MCF 10A (cell line): ENCODE data around the gene TANGO6. TPM values are rescaled to one million over a fixed set of nuclear protein-coding genes. Genes with fewer than 3 reads are reported as not detected.

Experiments
- BruUV-seq: library from RNA; stranded (reverse); fragments of 400-500 nt; replicated peaks from 2 replicates; lab custom pipeline; 2021; lab: Mats Ljungman, UMichigan
- CTCF ChIA-PET: fragments of 300-600 bp; sonication (Branson Sonifier 250); formaldehyde crosslinking; extraction: SDS; loops from one replicate; lab custom pipeline; 2021; ENCODE audit warnings: antibody characterized with exemption, inconsistent platforms; lab: Yijun Ruan, JAX
- POLR2A ChIA-PET: fragments of 300-600, 350-650 bp; sonication (Branson Sonifier 250); formaldehyde crosslinking; extraction: SDS; loops from one replicate; lab custom pipeline; 2020; ENCODE audit warnings: antibody characterized with exemption, inconsistent platforms; lab: Yijun Ruan, JAX
- DNase-seq: peaks from one replicate; pipeline ENCODE4 v3.0.0-alpha.2; 2018; ENCODE audit not compliant: unreplicated experiment
- H3K27ac Mint-ChIP-seq: one replicate; pipeline ENCODE4 v1.8.0; 2022; ENCODE audit warnings: mild to moderate bottlenecking, low read depth, mixed read lengths; ENCODE audit not compliant: unreplicated experiment
- H3K27me3 Mint-ChIP-seq: one replicate; pipeline ENCODE4 v1.8.0; 2022; ENCODE audit warnings: mixed read lengths; ENCODE audit not compliant: insufficient read depth, unreplicated experiment
- H3K36me3 Mint-ChIP-seq: one replicate; pipeline ENCODE4 v1.8.0; 2022; ENCODE audit warnings: mild to moderate bottlenecking, moderate library complexity, mixed read lengths; ENCODE audit not compliant: insufficient read depth, unreplicated experiment
- H3K4me1 Mint-ChIP-seq: one replicate; pipeline ENCODE4 v1.8.0; 2022; ENCODE audit warnings: mixed read lengths; ENCODE audit not compliant: insufficient read depth, unreplicated experiment
- H3K4me3 Mint-ChIP-seq: one replicate; pipeline ENCODE4 v1.8.0; 2022; ENCODE audit warnings: mild to moderate bottlenecking, moderate library complexity, mixed read lengths; ENCODE audit not compliant: unreplicated experiment
- H3K9me3 Mint-ChIP-seq: one replicate; pipeline ENCODE4 v1.8.0; 2022; ENCODE audit warnings: mixed read lengths; ENCODE audit not compliant: unreplicated experiment
- intact Hi-C: fragments of 100-400 bp; cut with micrococcal nuclease; formaldehyde crosslinking; loops from 2 replicates; pipeline ENCODE4 v1.14.1; 2022
- total RNA-seq: library from RNA; stranded (reverse); gene quantifications from 2 replicates; pipeline ENCODE4 v1.2.3, GENCODE V29; 2022
- TF ChIP-seq, protein P1 (sequence below): fragments of 200-600 bp; IDR thresholded peaks from one replicate; pipeline ENCODE4 v1.8.0; 2022; ENCODE audit warnings: antibody characterized with exemption, mild to moderate bottlenecking; ENCODE audit not compliant: unreplicated experiment

The TANGO6 gene
- total RNA-seq, 1 experiment from 2014 or later, result 21.8 TPM

DNA sequence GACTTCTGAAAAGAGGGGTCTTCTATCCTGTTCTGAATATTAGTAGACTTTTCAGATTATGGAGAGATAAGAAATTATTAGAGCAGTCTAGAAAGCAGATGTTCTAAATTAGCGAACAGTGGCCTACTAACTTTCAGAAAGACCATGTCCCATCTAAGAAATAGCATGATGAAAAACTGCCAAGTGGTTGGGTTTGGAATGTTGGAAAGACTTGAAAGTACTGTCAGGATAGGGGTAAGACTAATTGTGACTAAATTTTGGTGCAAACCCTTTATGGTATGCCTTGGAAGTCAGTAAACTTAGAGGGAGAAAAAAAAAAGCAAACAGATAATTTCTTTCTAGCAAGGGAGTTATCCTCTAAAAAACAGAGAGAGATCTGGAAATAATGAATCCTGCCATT, 41.1 kb downstream of the TANGO6 start:
- Mint-ChIP-seq H3K36me3 (peaks cover 30% of the 10 kb centered on the region), H3K9me3 (no peaks in the 10 kb centered on the region), H3K27me3 (no peaks in the 10 kb centered on the region), H3K4me3 (no peak overlapping the region), H3K27ac (no peak overlapping the region), H3K4me1 (no peaks in the 10 kb centered on the region)
- POLR2A ChIA-PET, result no interaction called here
- no TSS peak for BruUV-seq
- CTCF ChIA-PET, result interaction anchor here (1.9 kb wide), 1 partner anchor 17 kb away, joined by 6 read pairs; no protein-coding TSS in a partner anchor
- intact Hi-C loops, result no loop called here
- TF ChIP-seq, protein P1, sequence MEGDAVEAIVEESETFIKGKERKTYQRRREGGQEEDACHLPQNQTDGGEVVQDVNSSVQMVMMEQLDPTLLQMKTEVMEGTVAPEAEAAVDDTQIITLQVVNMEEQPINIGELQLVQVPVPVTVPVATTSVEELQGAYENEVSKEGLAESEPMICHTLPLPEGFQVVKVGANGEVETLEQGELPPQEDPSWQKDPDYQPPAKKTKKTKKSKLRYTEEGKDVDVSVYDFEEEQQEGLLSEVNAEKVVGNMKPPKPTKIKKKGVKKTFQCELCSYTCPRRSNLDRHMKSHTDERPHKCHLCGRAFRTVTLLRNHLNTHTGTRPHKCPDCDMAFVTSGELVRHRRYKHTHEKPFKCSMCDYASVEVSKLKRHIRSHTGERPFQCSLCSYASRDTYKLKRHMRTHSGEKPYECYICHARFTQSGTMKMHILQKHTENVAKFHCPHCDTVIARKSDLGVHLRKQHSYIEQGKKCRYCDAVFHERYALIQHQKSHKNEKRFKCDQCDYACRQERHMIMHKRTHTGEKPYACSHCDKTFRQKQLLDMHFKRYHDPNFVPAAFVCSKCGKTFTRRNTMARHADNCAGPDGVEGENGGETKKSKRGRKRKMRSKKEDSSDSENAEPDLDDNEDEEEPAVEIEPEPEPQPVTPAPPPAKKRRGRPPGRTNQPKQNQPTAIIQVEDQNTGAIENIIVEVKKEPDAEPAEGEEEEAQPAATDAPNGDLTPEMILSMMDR, result no peak
- no peak for DNase-seq

DNA sequence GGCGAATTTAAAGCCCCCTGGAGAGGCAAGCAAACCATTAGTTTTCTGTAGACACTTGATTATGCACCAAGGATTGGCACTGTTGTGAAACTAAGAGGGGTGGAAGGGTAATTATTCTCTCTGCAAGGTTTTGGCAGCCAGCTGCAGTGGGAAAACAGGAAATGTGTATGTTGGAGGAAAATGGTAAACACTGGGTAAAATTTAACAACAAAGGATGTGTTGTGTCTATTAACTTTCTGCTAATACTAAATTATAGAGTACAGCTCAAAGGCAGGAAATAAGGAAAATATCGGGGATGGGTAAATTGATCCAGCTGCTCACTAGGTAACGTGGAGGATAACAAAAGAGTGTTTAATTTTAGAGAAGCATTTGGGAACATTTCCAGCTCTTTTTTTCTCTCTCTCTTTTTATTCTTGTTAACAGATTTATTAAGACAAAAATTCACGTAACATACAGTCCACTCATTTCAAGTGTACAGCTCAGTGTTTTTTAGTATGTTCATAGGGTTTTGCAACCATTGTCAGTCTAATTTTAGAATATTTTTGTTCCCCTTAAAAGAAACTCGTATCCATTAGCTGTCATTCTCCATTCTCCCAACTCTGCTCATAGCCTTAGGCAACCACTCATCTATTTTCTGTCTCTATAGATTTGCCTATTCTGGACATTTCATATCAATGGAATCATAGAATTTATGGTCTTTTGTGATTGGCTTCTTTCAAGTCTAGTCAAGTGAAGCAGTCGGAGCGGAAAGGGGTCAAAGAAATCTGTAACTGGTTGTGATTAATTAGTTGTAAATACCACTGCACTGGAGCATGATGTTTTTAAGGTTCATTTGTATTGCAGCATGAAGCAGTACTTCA, 41.8 kb downstream of the TANGO6 start:
- intact Hi-C loops, result no loop called here
- Mint-ChIP-seq H3K27ac (no peak overlapping the region), H3K4me1 (no peaks in the 10 kb centered on the region), H3K27me3 (no peaks in the 10 kb centered on the region), H3K36me3 (peaks cover 27% of the 10 kb centered on the region), H3K9me3 (no peaks in the 10 kb centered on the region), H3K4me3 (no peak overlapping the region)
- no TSS peak for BruUV-seq
- no peak for DNase-seq
- CTCF ChIA-PET, result interaction anchor here (0.5 to 1.9 kb wide), 5 partner anchors 17 to 359 kb away, joined by 3 to 6 read pairs (median 4); no protein-coding TSS in a partner anchor
- TF ChIP-seq, protein P1, result no peak
- POLR2A ChIA-PET, result interaction anchor here (0.6 kb wide), 1 partner anchor 13 kb away, joined by 3 read pairs; no protein-coding TSS in a partner anchor

DNA sequence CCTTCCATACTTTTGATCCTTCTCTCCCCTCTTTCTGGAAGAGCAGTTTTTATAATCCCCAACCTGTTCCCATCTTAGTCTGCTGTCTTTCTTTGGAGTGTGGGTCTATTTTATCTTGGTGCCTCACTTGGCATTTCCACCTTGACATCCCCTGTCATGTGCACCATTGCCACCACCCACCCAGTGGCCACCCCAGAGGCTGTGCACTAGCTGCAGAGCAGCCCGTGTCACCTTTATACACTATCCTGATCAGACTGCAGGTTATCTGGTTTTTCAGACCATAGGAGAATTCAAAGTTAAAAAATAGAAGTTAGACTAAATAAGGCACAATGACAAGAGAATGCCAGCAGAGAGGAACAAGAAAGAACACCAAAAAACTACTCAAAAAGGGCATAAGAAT, 43.8 kb downstream of the TANGO6 start:
- H3K27ac Mint-ChIP-seq, result no peak overlapping the region
- ChIA-PET POLR2A (no interaction called here), CTCF (interaction anchor here (0.7 kb wide), 1 partner anchor 26 kb away, joined by 3 read pairs; no protein-coding TSS in a partner anchor)
- no TSS peak for BruUV-seq
- no peak overlapping the region for H3K4me3 Mint-ChIP-seq
- intact Hi-C loops, result no loop called here
- TF ChIP-seq, protein P1, result no peak
- no peak for DNase-seq
- no peaks in the 10 kb centered on the region for H3K9me3 Mint-ChIP-seq
- no peaks in the 10 kb centered on the region for H3K27me3 Mint-ChIP-seq
- no peaks in the 10 kb centered on the region for H3K4me1 Mint-ChIP-seq
- peaks cover 8% of the 10 kb centered on the region for H3K36me3 Mint-ChIP-seq

DNA sequence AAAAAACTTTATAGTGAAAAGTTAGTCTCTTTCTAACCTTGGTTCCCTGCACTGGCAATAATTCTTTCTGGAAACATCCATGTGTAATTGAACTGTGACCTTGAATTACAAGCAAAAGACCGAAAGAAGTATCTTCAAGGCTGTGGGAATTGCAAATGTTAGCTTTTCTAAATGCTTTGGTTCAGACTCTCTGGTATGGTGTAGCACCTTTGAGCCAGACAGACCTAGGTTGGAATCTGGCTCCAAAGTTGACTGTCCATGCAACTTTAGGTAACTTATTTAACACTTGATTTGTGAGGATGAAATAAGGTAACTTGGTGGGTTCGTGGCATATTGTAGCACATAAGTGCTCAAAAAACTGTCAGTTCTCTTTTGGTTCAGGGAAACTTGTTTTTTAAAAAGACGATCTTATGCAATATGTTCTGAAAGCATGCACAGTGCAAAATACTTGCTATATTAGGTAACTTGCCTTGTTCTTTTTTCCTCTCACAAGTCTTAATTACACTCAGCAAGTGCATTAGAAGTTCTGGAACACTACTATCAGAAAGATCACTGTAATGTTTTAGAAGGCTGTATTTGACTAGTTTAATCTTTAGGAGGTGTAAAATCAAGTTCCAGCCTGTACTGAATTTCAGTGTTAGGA, 46.3 kb downstream of the TANGO6 start:
- ChIA-PET CTCF (interaction anchor here (0.6 to 1.4 kb wide), 3 partner anchors 145 to 361 kb away, joined by 3 to 8 read pairs (median 4); no protein-coding TSS in a partner anchor), POLR2A (no interaction called here)
- no peaks in the 10 kb centered on the region for H3K4me1 Mint-ChIP-seq
- no TSS peak for BruUV-seq
- DNase-seq, result no peak
- no peaks in the 10 kb centered on the region for H3K9me3 Mint-ChIP-seq
- no peak overlapping the region for H3K4me3 Mint-ChIP-seq
- intact Hi-C loops, result no loop called here
- TF ChIP-seq, protein P1, result no peak
- no peaks in the 10 kb centered on the region for H3K27me3 Mint-ChIP-seq
- H3K36me3 Mint-ChIP-seq, result peaks cover 5% of the 10 kb centered on the region
- H3K27ac Mint-ChIP-seq, result no peak overlapping the region
